Kasumi-1 (cell line): ENCODE data around the gene CYP4A11.
"Not testable (repeated sequence)": the region's sequence is repeated elsewhere in the genome, so short reads cannot be mapped to it uniquely, and the experiment has no call there.

Experiments used
- DNase-seq, 2 experiments: peaks; one replicate each; lab custom pipeline; 2025; lab: John Stamatoyannopoulos, UW

The CYP4A11 gene

DNA sequence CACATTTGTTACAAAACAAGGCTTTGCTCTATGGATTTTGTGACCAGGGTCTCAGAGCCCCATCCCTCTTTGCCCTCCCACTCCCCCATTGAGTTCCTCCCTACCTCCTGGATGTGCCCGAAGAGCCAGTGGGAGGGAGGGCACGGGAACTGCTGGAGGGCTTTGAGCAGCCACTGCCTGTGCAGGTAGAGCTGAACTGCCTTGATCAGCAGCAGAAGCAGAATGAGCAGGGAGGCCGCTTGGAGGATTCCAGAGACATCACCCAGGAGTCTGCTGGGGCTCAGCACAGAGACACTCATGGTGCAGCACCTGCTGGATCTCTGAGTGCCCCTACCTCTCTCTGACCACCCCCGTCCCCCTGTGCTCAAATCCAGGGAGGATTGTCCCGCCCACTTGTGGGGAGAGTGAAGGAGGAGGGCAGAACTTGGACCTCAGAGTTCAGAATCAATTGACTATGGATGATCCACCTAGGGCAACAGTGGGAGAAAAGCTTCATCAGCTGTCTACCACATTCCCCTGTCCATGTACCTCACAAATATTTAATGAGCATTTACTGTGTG, at the start of gene CYP4A11:
Gene CYP4A11, minus strand, starts transcription at position 342 of the 560 bp plus-strand sequence. Its CDS starts 43 bp downstream, at position 299.
- DNase-seq = no peak

DNA sequence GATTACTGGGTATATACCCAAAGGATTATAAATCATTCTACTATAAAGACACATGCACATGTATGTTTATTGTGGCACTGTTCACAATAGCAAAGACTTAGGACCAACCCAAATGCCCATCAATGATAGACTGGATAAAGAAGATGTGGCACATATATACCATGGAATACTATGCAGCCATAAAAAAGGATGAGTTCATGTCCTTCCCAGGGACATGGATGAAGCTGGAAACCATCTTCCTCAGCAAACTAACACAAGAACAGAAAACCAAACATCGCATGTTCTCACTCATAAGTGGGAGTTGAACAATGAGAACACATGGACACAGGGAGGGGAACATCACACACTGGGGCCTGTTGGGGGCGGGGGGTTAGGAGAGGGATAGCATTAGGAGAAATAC, 49.3 kb upstream of the CYP4A11 start:
- not testable (repeated sequence) for DNase-seq

DNA sequence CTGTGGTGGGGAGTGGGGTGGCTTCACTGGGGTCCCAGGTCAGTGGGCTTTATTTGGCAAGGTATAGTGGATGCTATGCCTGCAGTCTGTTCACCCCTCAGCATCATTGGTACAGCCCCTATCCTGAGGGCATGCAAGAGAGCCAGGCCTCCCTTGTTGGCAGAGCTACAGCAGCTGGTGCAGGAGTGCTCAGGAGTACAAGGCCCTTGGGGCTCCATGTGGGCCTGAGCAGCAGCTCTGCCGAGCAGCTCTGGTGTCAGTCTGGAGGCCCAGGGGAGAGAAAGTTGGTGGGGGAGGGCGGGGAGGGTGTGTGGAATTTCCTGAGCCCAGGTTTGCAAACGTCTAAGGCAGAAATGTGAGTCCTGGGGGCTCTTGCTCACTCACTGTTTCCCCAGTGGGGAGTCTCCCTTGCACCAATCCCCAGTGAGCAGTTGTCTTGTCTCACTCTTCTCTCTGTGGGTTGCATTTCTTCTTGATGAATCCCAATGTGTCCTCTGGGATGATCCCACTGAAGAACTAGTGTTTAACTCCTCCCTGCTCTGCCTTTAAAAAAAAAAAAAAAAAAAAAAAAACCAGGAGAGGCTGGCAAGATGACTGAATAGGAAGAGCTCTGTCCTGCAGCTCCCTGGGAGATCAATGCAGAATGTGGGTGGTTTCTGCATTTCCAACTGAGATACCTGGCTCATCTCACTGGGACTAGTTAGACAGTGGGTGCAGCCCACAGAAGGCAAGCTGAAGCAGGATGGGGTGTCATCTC, 42.7 kb upstream of the CYP4A11 start:
- no peak for DNase-seq

DNA sequence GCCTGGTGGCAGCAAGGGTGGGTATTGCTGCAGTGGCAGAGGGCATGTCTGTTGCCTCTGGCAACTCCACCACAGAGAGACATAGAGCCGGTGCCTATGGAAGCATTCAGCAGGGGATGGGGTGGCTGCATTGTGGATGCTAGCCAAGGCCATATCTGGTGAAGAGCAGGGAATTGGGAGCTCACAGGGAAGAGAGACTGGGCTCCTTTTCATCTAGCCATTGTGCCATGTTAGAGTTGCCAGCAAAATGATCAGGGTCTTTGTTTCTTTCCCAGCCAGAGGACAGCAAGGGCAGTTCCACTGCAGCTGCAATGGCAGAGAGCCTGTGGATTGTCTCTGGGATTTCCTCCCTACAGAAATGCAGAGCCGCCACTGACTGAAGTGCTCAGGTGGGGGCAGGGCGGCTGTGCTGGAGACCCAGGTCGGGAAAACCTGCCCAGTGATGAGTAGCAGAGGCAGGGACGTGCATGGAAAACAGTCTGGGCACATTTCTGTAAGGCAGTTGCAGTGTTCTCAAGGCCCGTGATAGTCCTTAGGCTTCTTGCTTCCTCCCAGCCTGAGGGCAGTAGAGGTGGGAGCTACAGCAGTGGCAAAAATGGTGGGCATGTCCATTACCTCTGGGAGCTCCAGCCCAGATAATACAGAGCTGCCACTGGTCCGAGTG, 42.0 kb upstream of the CYP4A11 start:
- DNase-seq = no peak

GRCh38 chr1:46969014-46969619, 27.8 kb upstream of the CYP4A11 start:
- no peak for DNase-seq

DNA sequence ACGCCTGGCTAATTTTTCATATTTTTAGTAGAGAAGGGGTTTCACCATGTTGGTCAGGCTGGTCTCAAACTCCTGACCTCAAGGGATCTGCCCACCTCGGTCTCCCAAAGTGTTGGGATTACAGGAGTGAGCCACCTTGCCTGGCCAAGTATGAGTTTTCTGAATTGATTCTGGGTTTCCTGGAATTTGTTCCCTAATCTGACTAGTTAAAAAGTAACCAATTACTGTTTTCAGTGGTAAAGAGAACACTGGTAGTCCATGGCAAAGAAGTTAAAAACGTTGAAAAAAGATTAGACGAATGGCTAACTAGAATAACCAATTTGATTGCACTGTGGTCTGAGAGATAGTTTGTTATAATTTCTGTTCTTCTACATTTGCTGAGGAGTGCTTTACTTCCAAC, 21.0 kb upstream of the CYP4A11 start:
- DNase-seq = not testable (repeated sequence)

GRCh38 chr1:46961066-46961758, 19.9 kb upstream of the CYP4A11 start:
- DNase-seq = no peak

GRCh38 chr1:46960250-46960649, 19.0 kb upstream of the CYP4A11 start:
- no peak for DNase-seq

- not testable (repeated sequence) for DNase-seq
These were observed 13.8 kb upstream of the CYP4A11 start for GRCh38 chr1:46955116-46955515.

GRCh38 chr1:46953847-46954246, 12.6 kb upstream of the CYP4A11 start:
- not testable (repeated sequence) for DNase-seq

- not testable (repeated sequence) for DNase-seq
These were observed 8.1 kb upstream of the CYP4A11 start for GRCh38 chr1:46949417-46949666.

DNA sequence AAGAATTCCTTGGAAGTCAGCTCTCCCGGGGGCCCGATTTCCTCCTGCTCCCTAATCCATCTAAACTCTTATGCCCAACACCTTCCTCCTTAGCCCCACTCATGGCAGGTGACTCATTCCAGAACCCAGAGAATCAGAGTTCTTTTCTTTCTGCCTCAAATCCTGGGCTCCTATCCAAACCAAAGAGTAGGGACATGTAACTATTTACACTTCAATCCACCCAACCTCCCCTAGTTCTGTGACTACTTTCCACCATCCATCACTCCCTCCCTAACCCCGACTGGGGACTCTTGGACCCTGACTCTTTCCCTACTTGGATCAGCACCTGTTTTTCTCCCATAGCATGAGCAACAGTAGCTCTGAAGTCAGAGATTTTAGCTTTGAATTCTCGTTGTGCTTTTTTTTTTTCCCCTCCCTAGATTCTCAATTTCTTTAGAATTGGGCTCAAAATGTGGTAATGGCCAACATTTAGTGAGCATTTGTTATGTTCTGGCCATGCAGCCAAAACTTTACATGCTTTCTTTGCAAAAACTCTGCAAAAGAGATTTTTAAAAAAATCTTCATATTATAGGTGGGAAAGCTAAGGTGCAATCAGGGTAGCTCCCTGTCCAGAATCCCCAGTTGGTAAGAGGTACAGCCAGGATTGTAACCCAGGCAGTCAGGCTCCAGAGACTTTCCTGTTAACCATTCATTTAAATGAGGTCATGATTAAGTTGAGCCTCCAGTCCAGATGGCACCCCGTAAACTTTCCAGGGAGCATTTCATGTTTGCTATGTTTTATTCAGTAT, 7.5 kb upstream of the CYP4A11 start:
- DNase-seq = no peak

- DNase-seq = not testable (repeated sequence)
These were observed 6.4 kb upstream of the CYP4A11 start for GRCh38 chr1:46947706-46948105.

GRCh38 chr1:46942086-46942485, 810 bp upstream of the CYP4A11 start:
- no peak for DNase-seq

GRCh38 chr1:46940307-46940706, 969 bp downstream of the CYP4A11 start:
- no peak for DNase-seq

GRCh38 chr1:46937270-46937669, 4.0 kb downstream of the CYP4A11 start:
- no peak for DNase-seq

GRCh38 chr1:46936788-46937187, 4.5 kb downstream of the CYP4A11 start:
- no peak for DNase-seq

GRCh38 chr1:46934852-46935251, 6.4 kb downstream of the CYP4A11 start:
- DNase-seq = not testable (repeated sequence)

- DNase-seq = not testable (repeated sequence)
These were observed 9.3 kb downstream of the CYP4A11 start for GRCh38 chr1:46932020-46932419.

- DNase-seq = no peak
These were observed 10.1 kb downstream of the CYP4A11 start for GRCh38 chr1:46931151-46931550.

DNA sequence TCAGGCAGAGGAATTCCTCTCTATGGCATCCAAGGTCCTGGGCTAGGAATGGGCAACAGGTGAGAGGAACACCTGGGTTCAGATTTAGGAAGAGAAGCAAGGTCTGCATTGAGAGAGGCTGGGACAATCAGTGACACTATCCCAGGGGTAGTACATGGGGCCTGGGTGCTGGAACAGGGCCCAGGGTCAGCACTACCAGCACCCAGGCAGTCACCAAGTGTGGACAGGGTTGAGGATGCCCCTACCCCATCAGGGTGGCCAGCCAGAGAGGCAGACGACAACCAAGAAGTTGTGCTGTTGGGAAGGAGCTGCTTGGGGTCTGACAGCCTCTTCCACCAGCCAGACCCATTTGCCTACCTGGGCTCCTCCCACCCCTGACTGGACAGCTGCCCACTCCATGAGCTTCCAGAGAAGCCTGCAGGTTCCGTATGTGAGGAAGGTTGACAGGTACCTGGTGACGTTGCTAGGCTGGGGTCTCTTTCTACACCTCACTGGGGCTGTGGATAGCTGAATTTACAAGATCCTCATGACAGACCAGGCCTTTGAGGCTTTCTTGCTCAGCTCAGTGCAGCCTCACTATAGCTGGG, 13.9 kb downstream of the CYP4A11 start:
- no peak for DNase-seq
